Dermis microvascular lymphatic vessel endothelial cell (primary cell): ENCODE data around the gene EXOSC7. TPM values are rescaled to one million over a fixed set of nuclear protein-coding genes. Genes with fewer than 3 reads are reported as not detected.
"Not testable (repeated sequence)": the region's sequence is repeated elsewhere in the genome, so short reads cannot be mapped to it uniquely, and the experiment has no call there.

Experiments used
- DNase-seq, 2 donors: peaks; one replicate each; pipeline versions ENCODE4 v3.0.0 to v3.0.0-alpha.2; 2010; ENCODE audit warnings: low read depth in 2 of 2
- total RNA-seq: library from RNA; depleted of rRNA; stranded (reverse); fragments of >200 nt; gene quantifications from 2 replicates; pipeline ENCODE4 v1.2.1, GENCODE V29; 2014

EXOSC7 gene
- total RNA-seq, 1 donor from 2014 or later, result 43.1 TPM

DNA sequence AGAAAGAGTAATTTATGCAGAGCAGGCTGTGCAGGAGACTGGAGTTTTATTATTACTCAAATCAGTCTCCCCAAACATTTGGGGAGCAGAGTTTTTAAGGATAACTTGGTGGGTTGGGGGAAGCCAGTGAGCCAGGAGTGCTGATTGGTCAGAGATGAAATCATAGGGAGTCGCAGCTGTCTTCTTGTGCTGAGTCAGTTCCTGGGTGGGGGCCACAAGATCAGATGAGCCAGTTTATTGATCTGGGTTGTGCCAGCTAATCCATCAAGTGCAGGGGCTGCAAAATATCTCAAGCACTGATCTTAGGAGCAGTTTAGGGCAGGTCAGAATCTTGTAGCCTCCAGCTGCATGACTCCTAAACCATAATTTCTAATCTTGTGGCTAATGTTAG is 77.8 kb downstream of the EXOSC7 start:
- not testable (repeated sequence) for DNase-seq

- no peak for DNase-seq
These were observed 78.3 kb downstream of the EXOSC7 start for GRCh38 chr3:45054196-45054857.

- no peak for DNase-seq
These were observed 79.0 kb downstream of the EXOSC7 start for GRCh38 chr3:45055032-45055410.

DNA sequence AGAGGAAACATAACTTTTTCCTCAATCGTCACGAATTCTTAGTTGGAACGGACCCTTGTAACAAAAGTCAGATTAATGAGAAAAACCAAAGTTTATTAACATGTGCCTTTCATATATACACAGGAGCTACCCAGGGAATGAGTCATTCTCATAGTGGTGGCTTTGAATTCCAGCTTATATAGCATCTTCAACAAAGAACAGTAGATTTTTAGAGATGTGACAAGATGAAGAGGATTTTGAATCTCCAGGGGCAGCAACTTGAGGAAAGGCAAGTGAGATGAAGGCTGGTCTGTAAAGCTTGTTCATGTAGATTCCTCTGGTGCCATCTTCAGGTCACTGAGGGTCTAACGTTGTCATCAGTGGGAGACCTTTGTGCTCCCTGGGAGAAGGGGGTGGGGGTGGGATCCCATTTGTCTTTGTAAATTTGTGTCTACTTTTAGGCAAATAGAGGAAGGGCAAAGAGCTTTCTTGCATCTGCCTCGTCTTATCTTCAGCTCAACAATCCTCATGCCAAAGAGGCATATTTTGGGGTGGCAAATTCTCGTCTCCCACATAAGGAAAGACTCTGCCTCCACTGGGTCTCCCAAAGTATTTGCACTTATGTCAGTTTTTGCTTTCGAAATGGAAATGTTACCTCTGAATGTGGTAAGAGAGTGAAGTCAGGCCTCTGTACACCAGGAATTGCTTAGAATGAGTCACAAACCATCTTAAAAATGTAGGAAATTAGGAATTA is 79.5 kb downstream of the EXOSC7 start:
- no peak for DNase-seq

DNA sequence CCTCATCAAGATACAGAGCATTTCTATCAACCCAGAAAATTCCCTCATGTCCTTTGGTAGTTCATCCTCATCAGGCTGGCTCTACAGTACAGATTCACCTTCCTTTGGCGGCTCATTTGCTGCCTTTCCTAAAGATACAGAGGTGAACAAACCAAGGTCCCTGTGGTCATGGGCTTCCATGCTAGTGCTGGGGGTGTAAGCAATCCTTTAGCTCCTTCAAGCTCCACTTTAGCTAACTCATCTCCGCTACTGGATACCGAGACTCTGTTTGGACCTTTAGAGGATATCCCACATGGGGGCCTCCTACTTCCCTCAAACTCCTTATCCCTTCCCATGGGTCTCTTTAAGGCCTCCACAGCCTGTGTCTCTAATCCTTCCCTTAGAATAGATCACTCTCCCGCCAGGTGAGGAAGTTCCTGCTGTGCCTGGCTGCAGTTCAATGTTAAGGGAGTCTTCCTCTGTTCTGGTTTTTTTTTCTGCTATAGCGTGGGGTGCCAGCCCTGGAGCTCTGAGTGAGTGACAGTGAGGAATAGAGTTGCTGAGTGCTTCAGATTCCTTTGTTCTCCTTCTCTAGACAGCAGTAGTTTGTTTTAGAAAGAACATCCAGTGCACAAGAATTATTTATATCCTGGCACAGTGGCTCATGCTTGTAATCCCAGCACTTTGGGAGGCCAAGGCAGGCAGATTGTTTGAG is 80.7 kb downstream of the EXOSC7 start:
- no peak for DNase-seq

- DNase-seq, result no peak
These were observed 81.5 kb downstream of the EXOSC7 start for GRCh38 chr3:45057557-45057956.

DNA sequence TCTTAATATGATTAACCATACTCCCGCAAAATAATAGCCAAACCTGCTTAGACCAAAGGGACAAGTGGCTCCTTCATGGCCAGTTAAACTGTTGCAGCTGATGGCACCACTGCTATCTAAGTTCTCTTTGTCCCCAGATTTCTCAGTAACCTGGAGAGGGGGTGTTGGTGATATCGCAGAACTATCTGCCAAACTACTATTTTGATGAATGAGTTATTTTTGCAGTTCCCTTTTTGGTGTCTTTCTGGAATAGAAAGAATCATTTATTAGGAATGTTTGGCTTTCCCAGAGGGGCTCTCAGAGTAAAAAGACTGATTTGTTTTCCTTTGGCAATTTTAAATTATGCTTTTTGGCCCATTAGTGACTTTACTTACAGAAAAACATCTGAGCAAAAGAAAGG is 83.1 kb downstream of the EXOSC7 start:
- DNase-seq, result no peak

DNA sequence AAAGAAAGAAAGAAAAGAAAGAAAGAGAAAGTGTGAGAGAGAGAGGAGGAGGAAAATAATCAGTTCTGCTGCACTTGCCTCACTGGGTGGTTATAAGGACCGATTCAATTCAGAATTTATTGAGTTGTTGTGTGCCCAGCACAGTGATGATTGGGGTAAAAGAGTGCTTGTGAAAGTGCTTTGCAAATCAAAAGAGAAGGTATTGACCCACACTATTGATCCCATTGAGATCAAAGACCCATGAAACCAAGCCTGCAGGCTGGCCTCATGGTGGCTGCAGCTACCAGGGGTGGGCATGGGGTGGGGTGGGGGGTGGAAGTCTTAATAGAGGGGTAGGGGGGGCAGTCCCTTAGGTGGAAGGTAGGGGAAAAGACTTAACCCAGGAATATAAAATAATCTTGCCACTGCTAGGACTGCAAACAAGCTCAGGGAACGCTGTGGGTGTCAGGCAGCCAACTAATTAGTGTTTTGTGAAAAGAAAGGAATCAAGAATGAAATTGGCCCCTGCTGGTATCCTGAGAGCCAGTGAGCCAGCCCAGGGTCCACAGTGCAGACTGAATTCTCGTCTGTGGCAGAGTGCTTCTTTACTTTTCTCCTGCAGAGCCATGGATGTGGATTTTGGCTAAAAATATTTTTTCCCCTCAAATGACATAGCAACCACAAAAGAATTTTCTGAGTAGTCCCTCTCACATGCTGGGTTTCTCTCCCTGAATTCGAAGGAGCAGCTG is 84.3 kb downstream of the EXOSC7 start:
- DNase-seq, result no peak

Other genes with a start within 250 kb of the EXOSC7 start
- 3.2 and 4.2 TPM in 2 replicates for gene ZNF501, start 246.6 kb upstream of the EXOSC7 start, total RNA-seq
- 14.5 and 15.4 TPM in 2 replicates for gene KIAA1143, start 214.6 kb upstream of the EXOSC7 start, total RNA-seq
- gene KIF15, start 214.4 kb upstream of the EXOSC7 start, total RNA-seq, result 2.9 and 8.3 TPM in 2 replicates
- 8.5 and 9.6 TPM in 2 replicates for gene TMEM42, start 114.3 kb upstream of the EXOSC7 start, total RNA-seq
- gene TGM4, start 101.6 kb upstream of the EXOSC7 start, total RNA-seq, result 0.13 TPM in 2 replicates
- 55.8 and 94.1 TPM in 2 replicates for gene ZDHHC3, start 70 bp upstream of the EXOSC7 start, total RNA-seq
- gene CLEC3B, start 50.1 kb downstream of the EXOSC7 start, total RNA-seq, result 0.25 and 0.26 TPM in 2 replicates
- gene CDCP1, start 170.1 kb downstream of the EXOSC7 start, total RNA-seq, result 0.13 and 0.39 TPM in 2 replicates